Measurements from ENCODE around the gene SLC30A4.

Gene SLC30A4

DNA sequence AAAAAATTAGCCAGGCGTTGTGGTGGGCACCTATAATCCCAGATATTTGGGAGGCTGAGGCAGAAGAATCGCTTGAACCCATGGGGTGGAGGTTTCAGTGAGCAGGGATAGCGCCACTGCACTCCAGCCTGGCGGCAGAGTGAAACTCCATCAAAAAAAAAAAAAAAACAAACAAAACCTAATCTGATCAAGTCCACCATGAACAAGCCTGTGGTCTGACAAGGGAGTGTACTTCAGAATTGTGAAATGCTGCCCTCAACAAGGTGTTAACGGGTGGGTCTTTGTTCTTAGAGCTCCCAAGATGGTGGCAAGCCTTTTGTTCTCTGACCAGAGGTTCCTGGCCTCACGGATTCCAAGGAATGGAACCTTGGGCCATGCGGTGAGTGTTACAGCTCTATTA is 24.2 kb upstream of the SLC30A4 start:
- Histone ChIP-seq H3K4me1 (ENCODE audit: insufficient read depth, insufficient read length) (no peaks in the 10 kb centered on the region), H3K9ac (ENCODE audit: insufficient read length, low read depth) (no peak overlapping the region), H3K9me3 (ENCODE audit: insufficient read depth, low read length) (no peaks in the 10 kb centered on the region), H3K4me3 (ENCODE audit: insufficient read length, low read depth) (no peak overlapping the region), H3K27me3 (ENCODE audit: insufficient read depth, insufficient read length) (no peaks in the 10 kb centered on the region), H3K36me3 (ENCODE audit: insufficient read depth, insufficient read length, low read length) (no peaks in the 10 kb centered on the region)
- no peak for DNase-seq (ENCODE audit: low read depth, low spot score)
- TF ChIP-seq YY1 (IDR thresholded peaks at IDR 0.05; ENCODE audit: insufficient read depth, insufficient read length) (no peak), SUZ12 (IDR thresholded peaks at IDR 0.05; ENCODE audit: extremely low read depth, insufficient read depth, insufficient read length) (no peak), ZNF274 (IDR thresholded peaks at IDR 0.05; ENCODE audit: low read depth, low read length) (no peak)

DNA sequence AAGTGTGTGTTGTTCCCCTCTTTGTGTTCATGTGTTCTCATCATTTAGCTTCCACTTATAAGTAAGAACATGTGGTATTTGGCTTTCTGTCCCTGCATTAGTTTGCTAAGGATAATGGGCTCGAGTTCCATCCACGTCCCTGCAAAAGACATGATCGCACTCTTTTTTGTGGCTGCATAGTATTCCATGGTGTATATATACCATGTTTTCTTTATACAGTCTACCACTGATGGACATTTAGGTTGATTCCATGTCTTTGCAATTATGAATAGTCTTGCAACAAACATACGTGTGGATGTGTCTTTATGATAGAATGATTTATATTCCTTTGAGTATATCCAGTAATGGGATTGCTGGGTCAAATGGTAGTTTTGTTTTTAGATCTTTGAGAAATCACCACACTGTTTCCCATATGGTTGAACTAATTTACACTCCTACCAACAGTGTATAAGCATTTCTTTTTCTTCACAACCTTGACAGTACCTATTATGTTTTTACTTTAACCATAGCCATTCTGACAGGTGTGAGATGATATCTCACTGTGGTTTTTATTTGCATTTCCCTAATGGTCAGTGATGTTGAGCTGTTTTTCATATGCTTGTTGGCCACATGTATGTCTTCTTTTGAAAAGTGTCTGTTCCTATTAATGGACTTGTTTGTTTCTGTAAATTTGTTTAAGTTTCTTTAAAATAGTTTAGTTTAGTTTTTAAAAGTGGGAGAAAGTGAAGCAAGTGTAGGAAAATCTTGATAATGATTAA is 21.9 kb upstream of the SLC30A4 start:
- Histone ChIP-seq H3K9me3 (ENCODE audit: insufficient read depth, low read length) (no peaks in the 10 kb centered on the region), H3K9ac (ENCODE audit: insufficient read length, low read depth) (no peak overlapping the region), H3K4me3 (ENCODE audit: insufficient read length, low read depth) (no peak overlapping the region), H3K36me3 (ENCODE audit: insufficient read depth, insufficient read length, low read length) (no peaks in the 10 kb centered on the region), H3K27me3 (ENCODE audit: insufficient read depth, insufficient read length) (no peaks in the 10 kb centered on the region), H3K4me1 (ENCODE audit: insufficient read depth, insufficient read length) (no peaks in the 10 kb centered on the region)
- TF ChIP-seq ZNF274 (IDR thresholded peaks at IDR 0.05; ENCODE audit: low read depth, low read length), result no peak
- no peak for TF ChIP-seq YY1 (IDR thresholded peaks at IDR 0.05; ENCODE audit: insufficient read depth, insufficient read length)
- TF ChIP-seq SUZ12 (IDR thresholded peaks at IDR 0.05; ENCODE audit: extremely low read depth, insufficient read depth, insufficient read length), result no peak
- no peak for DNase-seq (ENCODE audit: low read depth, low spot score)

DNA sequence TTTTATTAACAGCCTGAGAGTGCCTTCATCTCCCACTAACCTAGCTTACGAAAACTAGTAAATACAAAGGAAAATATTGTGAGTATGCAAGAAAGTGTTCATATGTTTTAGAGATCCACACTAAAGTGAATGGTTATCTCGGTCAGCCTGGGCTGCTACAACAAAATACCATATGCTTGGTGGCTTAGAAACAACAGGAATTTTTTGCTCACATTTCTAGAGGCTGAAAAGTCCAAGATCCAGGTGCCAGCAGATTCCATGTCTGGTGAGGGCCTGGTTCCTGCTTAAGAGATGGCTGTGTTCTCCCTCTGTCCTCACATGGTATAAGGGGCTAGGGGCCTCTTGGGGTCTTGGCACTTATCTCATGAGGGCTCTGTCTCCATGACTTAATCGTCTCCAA is 20.5 kb upstream of the SLC30A4 start:
- no peak for TF ChIP-seq SUZ12 (IDR thresholded peaks at IDR 0.05; ENCODE audit: extremely low read depth, insufficient read depth, insufficient read length)
- no peak for TF ChIP-seq YY1 (IDR thresholded peaks at IDR 0.05; ENCODE audit: insufficient read depth, insufficient read length)
- no peak for TF ChIP-seq ZNF274 (IDR thresholded peaks at IDR 0.05; ENCODE audit: low read depth, low read length)

DNA sequence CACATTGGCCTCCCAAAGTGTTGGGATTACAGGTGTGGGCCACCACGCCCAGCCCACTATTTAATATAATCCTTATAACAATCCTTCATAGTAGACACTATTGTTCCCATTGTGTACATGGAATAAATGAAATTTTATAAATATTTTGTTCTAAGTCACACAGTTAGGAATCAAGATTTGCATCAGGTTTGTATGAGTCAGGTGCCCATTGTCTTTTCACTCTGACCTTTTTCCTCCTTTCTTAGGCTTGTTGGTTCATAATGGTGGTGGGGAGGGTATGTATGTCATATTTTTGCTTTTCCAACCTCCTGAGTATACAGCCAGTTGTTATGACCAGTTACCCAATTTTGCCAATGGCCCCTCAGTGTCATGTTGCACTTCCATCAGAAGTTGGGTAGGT is 18.0 kb upstream of the SLC30A4 start:
- H3K9ac ChIP-seq (ENCODE audit: insufficient read length, low read depth), result no peak overlapping the region
- no peaks in the 10 kb centered on the region for H3K27me3 ChIP-seq (ENCODE audit: insufficient read depth, insufficient read length)
- no peaks in the 10 kb centered on the region for H3K9me3 ChIP-seq (ENCODE audit: insufficient read depth, low read length)
- TF ChIP-seq ZNF274 (IDR thresholded peaks at IDR 0.05; ENCODE audit: low read depth, low read length) (no peak), SUZ12 (IDR thresholded peaks at IDR 0.05; ENCODE audit: extremely low read depth, insufficient read depth, insufficient read length) (no peak), YY1 (IDR thresholded peaks at IDR 0.05; ENCODE audit: insufficient read depth, insufficient read length) (no peak)
- no peak for DNase-seq (ENCODE audit: low read depth, low spot score)
- no peaks in the 10 kb centered on the region for H3K4me1 ChIP-seq (ENCODE audit: insufficient read depth, insufficient read length)
- H3K4me3 ChIP-seq (ENCODE audit: insufficient read length, low read depth), result no peak overlapping the region
- no peaks in the 10 kb centered on the region for H3K36me3 ChIP-seq (ENCODE audit: insufficient read depth, insufficient read length, low read length)

More for the DNA sequence above, 20.5 kb upstream of the SLC30A4 start:
- H3K36me3 ChIP-seq (ENCODE audit: insufficient read depth, insufficient read length, low read length), result no peaks in the 10 kb centered on the region
- no peak overlapping the region for H3K9ac ChIP-seq (ENCODE audit: insufficient read length, low read depth)
- no peak for DNase-seq (ENCODE audit: low read depth, low spot score)
- H3K27me3 ChIP-seq (ENCODE audit: insufficient read depth, insufficient read length), result no peaks in the 10 kb centered on the region
- H3K4me3 ChIP-seq (ENCODE audit: insufficient read length, low read depth), result no peak overlapping the region
- no peaks in the 10 kb centered on the region for H3K9me3 ChIP-seq (ENCODE audit: insufficient read depth, low read length)
- no peaks in the 10 kb centered on the region for H3K4me1 ChIP-seq (ENCODE audit: insufficient read depth, insufficient read length)

DNA sequence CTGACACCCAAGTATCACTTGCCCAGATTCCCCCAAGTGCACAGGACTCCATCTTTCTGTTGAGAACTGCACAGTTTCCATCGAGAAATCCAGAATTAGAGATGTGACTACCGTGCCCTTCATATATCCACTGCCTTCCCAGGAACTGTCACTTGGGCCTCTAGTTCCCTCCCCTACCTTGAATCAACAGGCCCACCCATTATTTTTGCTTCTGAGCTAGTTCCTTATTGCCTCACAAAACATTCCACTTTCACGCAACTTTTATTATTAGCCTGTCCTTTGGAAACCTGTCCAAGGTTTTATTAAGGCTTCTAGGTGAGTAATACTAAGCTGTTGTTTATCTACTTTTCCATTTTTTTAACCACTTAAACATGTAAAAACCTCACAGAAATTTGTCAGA is 17.1 kb upstream of the SLC30A4 start:
- Histone ChIP-seq H3K4me3 (ENCODE audit: insufficient read length, low read depth) (no peak overlapping the region), H3K9ac (ENCODE audit: insufficient read length, low read depth) (no peak overlapping the region), H3K9me3 (ENCODE audit: insufficient read depth, low read length) (no peaks in the 10 kb centered on the region), H3K36me3 (ENCODE audit: insufficient read depth, insufficient read length, low read length) (no peaks in the 10 kb centered on the region), H3K27me3 (ENCODE audit: insufficient read depth, insufficient read length) (no peaks in the 10 kb centered on the region), H3K4me1 (ENCODE audit: insufficient read depth, insufficient read length) (no peaks in the 10 kb centered on the region)
- TF ChIP-seq ZNF274 (IDR thresholded peaks at IDR 0.05; ENCODE audit: low read depth, low read length) (no peak), YY1 (IDR thresholded peaks at IDR 0.05; ENCODE audit: insufficient read depth, insufficient read length) (no peak), SUZ12 (IDR thresholded peaks at IDR 0.05; ENCODE audit: extremely low read depth, insufficient read depth, insufficient read length) (no peak)
- DNase-seq (ENCODE audit: low read depth, low spot score), result no peak

DNA sequence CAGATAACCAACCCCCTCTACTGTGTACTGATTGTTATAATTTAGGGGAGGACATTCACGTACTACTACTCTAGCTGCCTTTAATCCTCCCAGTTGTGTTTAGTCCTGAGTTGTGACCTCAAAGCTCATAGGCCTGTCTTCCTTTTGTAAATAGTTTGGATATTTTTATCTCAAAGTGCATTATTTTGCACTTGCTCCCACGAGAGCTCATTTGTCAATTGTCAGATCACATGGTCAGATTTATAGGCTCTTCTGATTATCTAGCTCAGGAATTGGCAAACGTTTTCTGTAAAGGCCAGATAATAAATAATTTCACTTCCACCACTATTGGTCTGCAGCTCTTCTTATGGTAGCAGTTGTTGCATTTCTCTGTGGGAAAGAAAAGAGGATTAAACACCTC is 14.4 kb upstream of the SLC30A4 start:
- H3K4me3 ChIP-seq (ENCODE audit: insufficient read length, low read depth), result no peak overlapping the region
- no peak overlapping the region for H3K9ac ChIP-seq (ENCODE audit: insufficient read length, low read depth)
- H3K36me3 ChIP-seq (ENCODE audit: insufficient read depth, insufficient read length, low read length), result no peaks in the 10 kb centered on the region
- no peaks in the 10 kb centered on the region for H3K9me3 ChIP-seq (ENCODE audit: insufficient read depth, low read length)
- no peak for DNase-seq (ENCODE audit: low read depth, low spot score)
- TF ChIP-seq YY1 (IDR thresholded peaks at IDR 0.05; ENCODE audit: insufficient read depth, insufficient read length), result no peak
- no peak for TF ChIP-seq SUZ12 (IDR thresholded peaks at IDR 0.05; ENCODE audit: extremely low read depth, insufficient read depth, insufficient read length)
- H3K4me1 ChIP-seq (ENCODE audit: insufficient read depth, insufficient read length), result no peaks in the 10 kb centered on the region
- H3K27me3 ChIP-seq (ENCODE audit: insufficient read depth, insufficient read length), result no peaks in the 10 kb centered on the region

DNA sequence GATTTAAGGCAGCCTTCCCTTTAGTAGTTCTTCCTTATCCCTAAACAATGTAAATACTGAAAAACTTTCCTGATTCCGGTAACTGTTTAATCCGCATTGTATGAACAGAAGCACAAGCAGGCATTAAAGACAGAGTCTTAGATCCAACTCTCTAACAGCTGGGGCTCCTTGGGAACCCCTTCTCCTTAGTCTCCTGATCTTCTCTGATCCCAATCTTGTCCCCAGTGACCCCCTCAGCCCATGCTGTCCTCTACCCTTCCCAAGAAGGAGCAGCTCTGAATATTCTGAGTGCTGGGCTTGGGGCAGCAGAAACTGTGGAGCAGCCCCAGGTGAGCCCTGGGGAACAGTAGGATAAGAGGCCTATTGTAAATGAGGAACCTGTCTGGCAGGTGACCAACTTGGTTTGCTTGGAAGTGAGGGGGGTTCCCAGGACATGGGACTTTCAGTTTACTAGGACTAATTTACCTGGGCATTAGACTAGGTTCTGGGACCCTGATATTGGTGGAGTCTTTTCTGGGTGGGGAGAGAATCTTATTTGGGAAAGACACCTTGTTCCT is 13.0 kb upstream of the SLC30A4 start:
- Histone ChIP-seq H3K9ac (ENCODE audit: insufficient read length, low read depth) (no peak overlapping the region), H3K27me3 (ENCODE audit: insufficient read depth, insufficient read length) (no peaks in the 10 kb centered on the region), H3K9me3 (ENCODE audit: insufficient read depth, low read length) (no peaks in the 10 kb centered on the region), H3K36me3 (ENCODE audit: insufficient read depth, insufficient read length, low read length) (no peaks in the 10 kb centered on the region), H3K4me3 (ENCODE audit: insufficient read length, low read depth) (no peak overlapping the region), H3K4me1 (ENCODE audit: insufficient read depth, insufficient read length) (no peaks in the 10 kb centered on the region)
- TF ChIP-seq ZNF274 (IDR thresholded peaks at IDR 0.05; ENCODE audit: low read depth, low read length), result no peak
- no peak for TF ChIP-seq SUZ12 (IDR thresholded peaks at IDR 0.05; ENCODE audit: extremely low read depth, insufficient read depth, insufficient read length)
- no peak for TF ChIP-seq YY1 (IDR thresholded peaks at IDR 0.05; ENCODE audit: insufficient read depth, insufficient read length)
- DNase-seq (ENCODE audit: low read depth, low spot score), result no peak
